D721Med (cell line): Measurements from ENCODE around the gene MBOAT2.
"Not testable (repeated sequence)": the region's sequence is repeated elsewhere in the genome, so short reads cannot be mapped to it uniquely, and the experiment has no call there.

Experiments used
- DNase-seq: peaks from one replicate; pipeline ENCODE4 v3.0.0; 2011; ENCODE audit warnings: low spot score; ENCODE audit not compliant: insufficient read length
- FAIRE-seq: peaks from 2 replicates; lab custom pipeline; 2011; peaks lifted over from hg19 to GRCh38; lab: Jason Lieb, UNC
- CTCF ChIP-seq: IDR thresholded peaks from 2 replicates; pipeline ENCODE4 v1.5.1; 2012; ENCODE audit warnings: mild to moderate bottlenecking, control low read depth; ENCODE audit not compliant: insufficient read depth; ENCODE audit errors: missing control alignments

Gene MBOAT2

DNA sequence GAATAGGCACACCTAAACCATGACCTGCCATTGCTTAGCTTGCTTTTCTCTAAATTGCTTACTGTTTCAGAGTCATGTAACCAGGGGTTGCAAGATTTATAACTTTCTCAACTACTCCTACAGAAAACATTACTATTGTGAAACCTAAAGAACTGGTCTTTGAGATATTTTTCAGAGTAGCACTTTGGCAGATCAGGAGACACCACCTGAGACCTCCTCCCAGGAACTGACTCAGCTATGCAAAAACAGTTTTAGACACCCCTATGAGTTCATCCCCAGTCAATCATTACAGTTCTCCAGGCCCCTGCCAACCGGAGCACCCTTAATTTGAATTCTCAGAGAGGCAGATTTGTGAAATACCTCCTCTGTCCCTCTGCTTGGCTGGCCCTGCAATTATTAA lies 80.3 kb downstream of the MBOAT2 start:
- no peak for DNase-seq
- TF ChIP-seq CTCF = no peak
- FAIRE-seq = no peak

- FAIRE-seq (no peak), DNase-seq (no peak)
- TF ChIP-seq CTCF = no peak
Observed at GRCh38 chr2:8922431-8922830, 81.1 kb downstream of the MBOAT2 start.

GRCh38 chr2:8918412-8918811 lies 85.1 kb downstream of the MBOAT2 start:
- TF ChIP-seq CTCF = no peak
- FAIRE-seq = no peak
- DNase-seq = no peak

DNA sequence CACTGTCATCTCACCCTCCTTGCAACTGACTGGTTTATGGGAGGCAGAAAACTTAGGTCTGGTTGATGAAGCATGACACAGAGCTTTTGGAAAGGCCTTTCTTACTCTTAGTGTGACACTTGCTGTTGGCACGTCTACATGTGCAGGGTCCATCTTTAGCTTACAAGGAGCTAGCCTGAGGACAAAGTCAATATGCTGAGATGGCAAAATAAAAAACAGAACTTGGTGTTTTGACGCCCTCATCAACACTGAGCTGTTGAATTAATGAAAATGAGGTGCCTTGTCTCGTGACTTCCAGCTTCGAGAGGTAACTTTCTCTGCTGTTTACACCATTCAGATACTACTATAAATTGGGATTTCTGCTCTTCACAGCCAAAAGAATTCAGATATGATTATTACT lies 87.5 kb downstream of the MBOAT2 start:
- no peak for TF ChIP-seq CTCF
- no peak for DNase-seq
- no peak for FAIRE-seq

GRCh38 chr2:8913767-8914166 lies 89.7 kb downstream of the MBOAT2 start:
- FAIRE-seq, DNase-seq: not testable (repeated sequence)

DNA sequence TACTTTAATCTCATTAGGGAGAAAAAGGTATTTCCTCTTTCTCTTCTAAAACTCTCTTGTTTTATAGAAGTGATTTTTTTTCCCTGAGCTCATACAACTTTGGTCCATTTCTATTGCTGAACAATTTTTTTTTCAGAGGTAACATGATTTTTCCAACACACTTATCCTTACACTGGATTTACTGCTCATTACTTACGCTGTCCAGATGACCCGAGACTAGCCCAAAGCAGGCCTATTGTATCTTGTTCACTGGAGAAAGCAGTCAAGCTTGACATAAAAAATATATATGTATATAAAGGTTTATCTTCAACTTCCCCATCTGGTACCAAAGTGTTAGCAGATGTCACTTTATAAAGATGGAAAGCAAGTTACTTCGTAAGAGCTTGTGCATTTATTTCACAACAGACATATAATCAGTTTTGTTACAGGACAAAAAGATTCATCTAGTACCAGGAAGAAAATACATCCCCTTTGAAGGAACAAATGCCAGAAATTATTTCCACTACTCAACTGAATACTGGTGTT lies 95.7 kb downstream of the MBOAT2 start:
- FAIRE-seq (no peak), DNase-seq (no peak)
- no peak for TF ChIP-seq CTCF

DNA sequence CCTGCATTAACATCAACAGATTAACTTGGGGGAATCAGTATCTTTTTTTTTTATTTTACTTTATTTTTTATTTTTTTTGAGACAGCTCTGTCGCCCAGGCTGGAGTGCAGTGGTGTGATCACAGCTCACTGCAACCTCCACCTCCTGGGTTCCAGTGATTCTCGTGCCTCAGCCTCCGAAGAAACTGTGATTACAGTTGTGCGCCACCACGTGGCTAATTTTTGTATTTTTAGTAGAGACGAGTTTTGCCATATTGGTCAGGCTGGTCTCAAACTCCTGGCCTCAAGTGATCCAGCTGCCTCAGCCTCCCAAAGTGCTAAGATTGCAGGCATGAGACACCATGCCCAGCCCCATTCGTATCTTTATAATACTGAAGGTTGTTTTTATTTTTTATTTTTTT lies 99.6 kb downstream of the MBOAT2 start:
- not testable (repeated sequence) for FAIRE-seq, DNase-seq

- FAIRE-seq, DNase-seq: not testable (repeated sequence)
Observed at GRCh38 chr2:8902757-8903156, 100.7 kb downstream of the MBOAT2 start.

- not testable (repeated sequence) for FAIRE-seq, DNase-seq
Observed at GRCh38 chr2:8897206-8897605, 106.3 kb downstream of the MBOAT2 start.

DNA sequence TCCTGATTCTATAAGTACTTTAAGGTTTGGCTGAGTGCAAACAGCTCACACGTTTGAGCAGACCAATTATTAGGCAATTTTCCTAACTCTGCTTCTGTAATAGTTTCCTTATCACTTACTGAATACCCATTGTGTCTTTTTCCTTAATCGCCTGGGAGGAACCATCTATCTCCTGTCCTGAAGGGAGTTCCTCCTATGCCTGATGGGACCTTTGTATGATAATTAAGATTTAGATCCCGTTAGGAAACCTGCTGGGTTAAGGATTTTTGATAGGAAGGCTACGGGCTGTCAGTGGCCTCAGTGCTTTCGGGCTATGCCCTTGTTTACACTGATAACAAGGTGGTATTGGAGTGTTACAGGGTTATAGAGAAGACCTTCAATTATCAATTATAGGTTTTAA lies 106.8 kb downstream of the MBOAT2 start:
- DNase-seq = not testable (repeated sequence)

DNA sequence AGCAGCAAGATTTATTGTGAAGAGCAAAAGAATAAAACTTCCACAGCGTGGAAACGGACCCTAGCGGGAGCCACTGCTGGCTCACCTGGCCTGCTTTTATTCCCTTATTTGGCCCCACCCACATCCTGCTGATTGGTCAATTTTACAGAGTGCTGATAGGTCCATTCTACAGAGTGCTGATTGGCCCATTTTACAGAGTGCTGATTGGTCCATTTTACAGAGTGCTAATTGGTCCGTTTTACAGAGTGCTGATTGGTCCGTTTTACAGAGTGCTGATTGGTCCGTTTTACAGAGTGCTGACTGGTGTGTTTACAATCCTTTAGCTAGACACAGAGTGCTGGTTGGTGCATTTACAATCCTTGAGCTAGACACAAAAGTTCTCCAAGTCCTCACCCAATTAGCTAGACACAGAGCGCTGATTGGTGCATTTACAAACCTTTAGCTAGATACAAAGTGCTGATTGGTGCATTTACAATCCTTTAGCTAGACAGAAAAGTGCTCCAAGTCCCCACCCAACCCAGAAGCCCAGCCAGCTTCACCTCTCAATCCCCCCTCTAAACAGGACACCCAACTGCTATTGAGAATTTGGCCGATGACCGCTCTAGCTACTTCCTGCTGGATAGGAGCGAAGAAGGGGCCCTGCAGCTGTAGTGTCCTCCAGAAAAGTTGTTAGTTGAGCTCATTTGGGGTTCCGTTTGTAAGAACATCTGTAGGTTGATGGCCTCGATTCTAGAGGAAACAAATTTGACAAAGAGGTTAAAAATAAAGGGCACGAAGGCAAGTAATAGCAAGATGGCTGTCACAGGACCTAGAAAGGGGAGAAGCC lies 108.2 kb downstream of the MBOAT2 start:
- not testable (repeated sequence) for FAIRE-seq, DNase-seq

More for the DNA sequence above, 106.8 kb downstream of the MBOAT2 start:
- FAIRE-seq = not testable (repeated sequence)
